Esophagus muscularis mucosa (tissue), 4 donors: ENCODE results near the gene DMD. TPM values are rescaled to one million over a fixed set of nuclear protein-coding genes. Genes with fewer than 3 reads are reported as not detected.

Experiments used
- DNase-seq: peaks from one replicate; pipeline ENCODE4 v3.0.0-alpha.2; 2017; ENCODE audit errors: extremely low spot score
- H3K27ac ChIP-seq, 4 donors: fragments of 200-600 bp; sonication (generic); replicated peaks in 1 of 4; 1 replicate in 3 of 4; 2 replicates in 1 of 4; pipeline ENCODE4 v1.5.1; 2016 to 2019; ENCODE audit warnings: mild to moderate bottlenecking in 1 of 4
- H3K27me3 ChIP-seq, 4 donors: fragments of 200-600 bp; sonication (generic); one replicate each; pipeline versions ENCODE4 v1.5.1 to v1.6.0; 2016 to 2019
- H3K36me3 ChIP-seq, 4 donors: fragments of 200-600 bp; sonication (generic); one replicate each; pipeline ENCODE4 v1.5.1; 2016 to 2019
- H3K4me1 ChIP-seq, 4 donors: fragments of 200-600 bp; sonication (generic); one replicate each; pipeline ENCODE4 v1.5.1; 2016 to 2019
- H3K4me3 ChIP-seq, 4 donors: fragments of 200-600 bp; sonication (generic); 1 replicate in 2 of 4; 2 replicates in 2 of 4; pipeline ENCODE4 v1.5.1; 2016 to 2019; ENCODE audit warnings: mild to moderate bottlenecking in 4 of 4, moderate library complexity in 1 of 4
- H3K9me3 ChIP-seq, 4 donors: fragments of 200-600 bp; sonication (generic); 1 replicate in 3 of 4; 2 replicates in 1 of 4; pipeline ENCODE4 v1.5.1; 2016 to 2019
- EP300 ChIP-seq: sonication (generic); formaldehyde crosslinking; IDR thresholded peaks from one replicate; pipeline ENCODE4 v1.6.1; 2017; ENCODE audit warnings: antibody characterized with exemption
- POLR2A ChIP-seq: fragments of 450-650 bp; IDR thresholded peaks from one replicate; pipeline ENCODE4 v1.6.1; 2017; ENCODE audit warnings: antibody characterized with exemption, moderate library complexity, mild to moderate bottlenecking, low read depth
- POLR2AphosphoS5 ChIP-seq, 2 donors: sonication (generic); formaldehyde crosslinking; IDR thresholded peaks; one replicate each; pipeline ENCODE4 v1.6.1; 2017; ENCODE audit warnings: antibody characterized with exemption in 2 of 2
- WGBS: methylation state at CpG from one replicate; pipeline ENCODE4 v1.1.5; 2018; 5-methylcytosine and 5-hydroxymethylcytosine counted together
- intact Hi-C: fragments of 100-400 bp; cut with DNase I; formaldehyde crosslinking; loops from one replicate; pipeline ENCODE4 v1.15.1; 2023
- total RNA-seq, 4 donors: library from RNA; depleted of rRNA; stranded (reverse); fragments of >200 nt; gene quantifications; one replicate each; pipeline versions ENCODE4 v1.1.0 to v1.2.1, GENCODE V29; 2016
- TF ChIP-seq, protein P1 (sequence below), 3 experiments: fragments of 200-600 bp in 2 of 3; fragments of 450-650 bp in 1 of 3; sonication (generic) in 2 of 3; IDR thresholded peaks; one replicate each; pipeline ENCODE4 v1.5.1; 2017 to 2019; ENCODE audit warnings: antibody characterized with exemption in 3 of 3, mild to moderate bottlenecking in 2 of 3, moderate library complexity in 1 of 3

The DMD gene
- total RNA-seq, 4 donors from 2014 or later = 127 to 210 (median 188) TPM

DNA sequence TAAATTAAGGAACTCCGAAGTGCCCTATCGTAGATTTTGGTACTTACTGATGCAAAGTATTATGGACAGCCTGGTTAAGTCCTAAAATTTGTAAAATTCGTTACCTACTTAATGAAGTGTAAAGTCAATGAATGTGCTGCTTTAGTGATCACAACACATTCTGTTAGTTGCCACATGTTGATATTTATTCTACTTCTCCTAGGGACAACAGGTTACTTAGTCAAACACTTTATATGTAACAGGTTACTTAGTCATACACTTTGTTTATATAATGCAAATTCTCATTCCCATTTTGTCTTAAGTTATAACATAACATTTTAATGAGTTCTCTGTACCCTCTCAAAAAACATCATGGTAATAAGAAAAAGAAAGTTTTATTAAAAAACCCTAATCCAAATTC, 1496.6 kb downstream of the DMD start:
- no peaks in the 10 kb centered on the region for H3K4me1 ChIP-seq
- no peak overlapping the region for H3K27ac ChIP-seq
- H3K4me3 ChIP-seq = no peak overlapping the region
- WGBS = 91% methylated on average over 3 of the region's 3 CpGs
- no peak for DNase-seq
- intact Hi-C loops = no loop called here
- TF ChIP-seq, protein P1, sequence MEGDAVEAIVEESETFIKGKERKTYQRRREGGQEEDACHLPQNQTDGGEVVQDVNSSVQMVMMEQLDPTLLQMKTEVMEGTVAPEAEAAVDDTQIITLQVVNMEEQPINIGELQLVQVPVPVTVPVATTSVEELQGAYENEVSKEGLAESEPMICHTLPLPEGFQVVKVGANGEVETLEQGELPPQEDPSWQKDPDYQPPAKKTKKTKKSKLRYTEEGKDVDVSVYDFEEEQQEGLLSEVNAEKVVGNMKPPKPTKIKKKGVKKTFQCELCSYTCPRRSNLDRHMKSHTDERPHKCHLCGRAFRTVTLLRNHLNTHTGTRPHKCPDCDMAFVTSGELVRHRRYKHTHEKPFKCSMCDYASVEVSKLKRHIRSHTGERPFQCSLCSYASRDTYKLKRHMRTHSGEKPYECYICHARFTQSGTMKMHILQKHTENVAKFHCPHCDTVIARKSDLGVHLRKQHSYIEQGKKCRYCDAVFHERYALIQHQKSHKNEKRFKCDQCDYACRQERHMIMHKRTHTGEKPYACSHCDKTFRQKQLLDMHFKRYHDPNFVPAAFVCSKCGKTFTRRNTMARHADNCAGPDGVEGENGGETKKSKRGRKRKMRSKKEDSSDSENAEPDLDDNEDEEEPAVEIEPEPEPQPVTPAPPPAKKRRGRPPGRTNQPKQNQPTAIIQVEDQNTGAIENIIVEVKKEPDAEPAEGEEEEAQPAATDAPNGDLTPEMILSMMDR (IDR thresholded peaks at IDR 0.05) = no peak
- no peak for TF ChIP-seq POLR2AphosphoS5 (IDR thresholded peaks at IDR 0.05)
- TF ChIP-seq POLR2A = no peak
- no peaks in the 10 kb centered on the region for H3K9me3 ChIP-seq
- no peaks in the 10 kb centered on the region for H3K36me3 ChIP-seq
- H3K27me3 ChIP-seq = no peaks in the 10 kb centered on the region

DNA sequence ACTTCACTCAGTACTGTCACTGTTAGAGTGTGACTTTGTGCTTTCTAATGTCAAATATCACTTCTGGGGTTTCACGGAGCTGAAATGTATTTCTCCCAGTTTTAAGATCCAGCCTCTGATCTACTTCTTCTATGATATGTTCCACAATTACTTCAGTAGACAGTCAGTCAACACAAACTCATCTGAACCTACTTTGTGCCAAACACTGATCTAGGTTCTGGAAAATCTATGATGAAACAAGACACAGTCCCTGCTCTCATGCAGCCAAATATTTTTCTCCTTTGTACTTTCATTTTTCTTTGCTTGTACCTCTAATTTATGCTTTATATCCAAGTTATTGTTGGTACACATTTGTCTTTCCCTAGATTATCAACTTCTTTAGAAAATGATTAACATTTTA, 1498.2 kb downstream of the DMD start:
- Histone ChIP-seq H3K27ac (no peak overlapping the region), H3K4me1 (no peaks in the 10 kb centered on the region), H3K4me3 (no peak overlapping the region), H3K36me3 (no peaks in the 10 kb centered on the region), H3K27me3 (no peaks in the 10 kb centered on the region), H3K9me3 (no peaks in the 10 kb centered on the region)
- DNase-seq = no peak
- WGBS = 71% methylated on average over 1 of the region's 1 CpG
- intact Hi-C loops = no loop called here
- TF ChIP-seq POLR2AphosphoS5 (IDR thresholded peaks at IDR 0.05) (no peak), POLR2A (no peak), EP300 (no peak)
- TF ChIP-seq, protein P1 (IDR thresholded peaks at IDR 0.05) = no peak

DNA sequence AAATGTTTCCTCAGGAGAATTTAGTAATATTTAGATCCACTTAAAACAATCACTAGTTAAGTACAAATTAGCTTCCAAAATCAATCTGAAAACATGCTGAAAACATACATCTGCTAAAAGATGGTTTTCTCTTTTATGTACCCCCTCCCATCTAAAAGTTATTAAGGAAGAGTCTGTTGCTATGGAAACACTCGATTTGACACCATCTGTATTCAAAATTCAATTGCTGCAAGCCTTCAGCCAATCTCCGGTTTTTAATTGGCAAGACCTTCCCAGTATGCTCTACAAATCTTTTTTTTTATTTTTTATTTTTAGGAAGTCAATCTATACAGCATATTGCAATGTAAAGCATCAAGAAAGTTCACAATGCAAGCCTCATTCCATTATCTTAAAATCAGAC, 1500.2 kb downstream of the DMD start:
- H3K4me1 ChIP-seq = no peaks in the 10 kb centered on the region
- 52% methylated on average over 2 of the region's 2 CpGs for WGBS
- DNase-seq = no peak
- H3K9me3 ChIP-seq = no peaks in the 10 kb centered on the region
- no peak overlapping the region for H3K4me3 ChIP-seq
- intact Hi-C loops = no loop called here
- no peak overlapping the region for H3K27ac ChIP-seq
- TF ChIP-seq POLR2A (no peak), POLR2AphosphoS5 (IDR thresholded peaks at IDR 0.05) (no peak), EP300 (no peak)
- TF ChIP-seq, protein P1 (IDR thresholded peaks at IDR 0.05) = no peak
- H3K36me3 ChIP-seq = no peaks in the 10 kb centered on the region
- H3K27me3 ChIP-seq = no peaks in the 10 kb centered on the region

DNA sequence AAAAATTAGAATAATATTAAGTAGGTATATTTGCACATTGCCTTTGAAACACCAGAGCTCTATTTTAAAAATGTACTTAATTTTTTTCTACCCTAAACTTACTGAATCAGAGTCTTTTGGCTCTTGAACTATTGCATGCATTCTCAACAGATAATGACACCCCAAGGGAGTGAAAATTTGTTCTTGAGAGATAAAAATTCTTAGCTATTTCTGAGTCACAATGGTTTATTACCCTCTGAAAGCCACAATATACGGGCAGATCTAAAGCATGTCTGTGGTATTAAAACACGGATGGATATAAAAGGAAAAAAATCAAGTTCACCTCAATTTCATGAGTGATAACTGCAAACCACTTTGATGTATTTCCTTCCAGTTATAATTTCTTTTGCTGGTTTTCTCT, 1503.2 kb downstream of the DMD start:
- Histone ChIP-seq H3K4me3 (no peak overlapping the region), H3K27ac (no peak overlapping the region), H3K27me3 (no peaks in the 10 kb centered on the region), H3K9me3 (no peaks in the 10 kb centered on the region), H3K36me3 (no peaks in the 10 kb centered on the region), H3K4me1 (no peaks in the 10 kb centered on the region)
- TF ChIP-seq, protein P1 (IDR thresholded peaks at IDR 0.05) = no peak
- TF ChIP-seq POLR2A (no peak), EP300 (no peak), POLR2AphosphoS5 (IDR thresholded peaks at IDR 0.05) (no peak)
- DNase-seq = no peak
- intact Hi-C loops = no loop called here
- WGBS = 39% methylated on average over 2 of the region's 2 CpGs

DNA sequence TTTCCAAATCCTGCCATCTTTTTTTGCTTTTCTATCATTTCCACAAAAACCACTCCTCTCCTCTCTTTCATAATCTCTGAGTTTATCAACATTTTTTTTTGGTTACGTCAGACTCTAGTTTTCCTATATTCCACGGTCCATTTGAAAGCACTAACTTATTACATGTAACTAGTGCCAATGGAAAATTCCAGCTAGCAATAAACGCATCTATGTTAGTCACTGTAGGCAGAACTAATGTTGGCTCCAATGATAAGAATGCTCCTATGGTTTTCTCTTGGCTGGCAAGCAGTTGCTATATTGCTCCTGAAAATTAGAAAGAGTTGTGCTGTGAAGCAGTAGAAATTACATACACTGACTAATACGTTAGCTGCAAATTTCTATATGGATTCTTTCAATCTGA, 1504.9 kb downstream of the DMD start:
- no peaks in the 10 kb centered on the region for H3K36me3 ChIP-seq
- TF ChIP-seq, protein P1 (IDR thresholded peaks at IDR 0.05) = no peak
- TF ChIP-seq POLR2AphosphoS5 (IDR thresholded peaks at IDR 0.05) = no peak
- TF ChIP-seq EP300 = no peak
- TF ChIP-seq POLR2A = no peak
- H3K27ac ChIP-seq = no peak overlapping the region
- DNase-seq = no peak
- no peaks in the 10 kb centered on the region for H3K27me3 ChIP-seq
- WGBS = 67% methylated on average over 4 of the region's 4 CpGs
- intact Hi-C loops = no loop called here
- H3K9me3 ChIP-seq = no peaks in the 10 kb centered on the region
- H3K4me1 ChIP-seq = no peaks in the 10 kb centered on the region
- H3K4me3 ChIP-seq = no peak overlapping the region
